ENCODE data around the gene PLD2.

GRCh38 chr17:4786106-4786511, 20.8 kb upstream of the PLD2 start, which contains the start of gene VMO1:
- TF ChIP-seq POLR2A (IDR thresholded peaks at IDR 0.05) = no peak
- TF ChIP-seq CTCF (IDR thresholded peaks at IDR 0.05) = no peak
